IPS DF 6.9 (cell line): Measurements from ENCODE around the gene PAQR4.

Experiments used
- DNase-seq: peaks from one replicate; pipeline ENCODE4 v3.0.0-alpha.2; 2013; ENCODE audit warnings: low read depth, low spot score
- H3K27ac ChIP-seq: one replicate; pipeline ENCODE4 v1.5.1; 2013; ENCODE audit warnings: low read length, control low read depth
- H3K27me3 ChIP-seq: 2 replicates; pipeline ENCODE4 v1.6.1; 2013; ENCODE audit warnings: mild to moderate bottlenecking, low read length; ENCODE audit not compliant: control insufficient read depth, insufficient read depth
- H3K36me3 ChIP-seq: 2 replicates; pipeline ENCODE4 v1.6.1; 2013; ENCODE audit warnings: low read length; ENCODE audit not compliant: control insufficient read depth, insufficient read depth
- H3K4me1 ChIP-seq: 2 replicates; pipeline ENCODE4 v1.6.1; 2013; ENCODE audit warnings: low read length; ENCODE audit not compliant: control insufficient read depth, insufficient read depth
- H3K4me3 ChIP-seq: 2 replicates; pipeline ENCODE4 v1.5.1; 2013; ENCODE audit warnings: mild to moderate bottlenecking, low read length
- H3K9me3 ChIP-seq: 2 replicates; pipeline ENCODE4 v1.6.1; 2013; ENCODE audit warnings: low read length, inconsistent platforms; ENCODE audit not compliant: control insufficient read depth, insufficient read depth
- WGBS: extraction: QIAGEN DNeasy Blood & Tissue Kit; methylation state at CpG from one replicate; pipeline ENCODE4 v1.1.7; 2013; ENCODE audit warnings: mixed read lengths, missing lambda C conversion rate; ENCODE audit not compliant: insufficient read length, insufficient coverage; 5-methylcytosine and 5-hydroxymethylcytosine counted together

PAQR4 gene

DNA sequence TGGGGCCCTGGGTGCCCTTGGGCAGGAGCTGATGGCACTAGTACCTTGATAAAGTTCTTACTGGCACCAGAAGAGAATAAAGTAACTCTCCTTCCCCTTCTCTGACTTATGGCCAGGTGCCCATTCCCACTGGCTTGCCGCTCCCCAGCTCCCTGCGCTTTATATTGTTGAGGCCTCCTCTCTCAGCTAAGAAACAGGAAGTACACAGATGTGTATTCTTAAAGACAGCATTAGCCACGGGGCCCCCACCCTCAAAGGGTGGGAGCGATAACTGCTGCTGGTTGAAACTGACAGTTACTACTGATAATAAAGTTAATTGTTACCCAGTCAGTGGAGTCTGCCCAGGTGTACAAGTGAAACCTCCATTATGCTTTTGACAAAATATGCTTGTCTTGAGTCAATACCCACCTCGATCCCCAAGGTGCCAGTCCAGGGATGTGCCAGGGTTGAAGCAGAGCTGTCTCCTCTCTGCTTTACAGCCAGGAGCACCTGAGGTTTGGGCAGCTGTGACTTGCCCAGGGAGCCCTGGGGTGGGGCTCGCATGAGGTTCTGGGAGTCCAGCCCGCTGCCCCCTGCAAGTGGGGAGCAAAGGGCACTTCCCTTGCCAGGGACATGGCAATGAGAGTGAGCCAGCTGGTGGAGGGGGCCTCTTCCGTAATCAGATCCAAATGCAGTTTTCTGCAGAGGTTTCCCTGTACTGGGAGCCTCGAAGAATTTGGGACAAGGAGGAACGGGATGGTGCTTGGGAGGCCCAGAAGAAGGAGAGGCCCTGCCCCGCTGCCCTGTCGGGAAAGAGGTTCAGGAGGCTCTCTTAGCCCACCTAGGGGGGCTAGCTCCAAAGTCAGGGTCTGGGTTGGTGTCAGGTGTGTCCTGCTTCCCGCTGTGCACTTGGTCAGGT is 38.2 kb downstream of the PAQR4 start:
- Histone ChIP-seq H3K27me3 (no peaks in the 10 kb centered on the region), H3K4me3 (no peak overlapping the region; the same call in 1 of the 2 replicates), H3K4me1 (peaks cover 22% of the 10 kb centered on the region), H3K9me3 (no peaks in the 10 kb centered on the region), H3K27ac (peak overlapping the region; percentile 34), H3K36me3 (no peaks in the 10 kb centered on the region)
- WGBS: no CpG with 5 or more reads among the region's 13 CpGs
- no peak for DNase-seq

- Histone ChIP-seq H3K9me3 (no peaks in the 10 kb centered on the region), H3K27ac (peak overlapping the region; percentile 35), H3K27me3 (no peaks in the 10 kb centered on the region), H3K36me3 (no peaks in the 10 kb centered on the region), H3K4me3 (peak overlapping the region; percentile 5; the same call in 1 of the 2 replicates), H3K4me1 (peaks cover 25% of the 10 kb centered on the region)
- DNase-seq: peak; percentile 97
- WGBS: no CpG with 5 or more reads among the region's 17 CpGs
Observed at GRCh38 chr16:3007957-3008689, 39.0 kb downstream of the PAQR4 start.

GRCh38 chr16:3008690-3009037 is 39.5 kb downstream of the PAQR4 start:
- H3K9me3 ChIP-seq: no peaks in the 10 kb centered on the region
- DNase-seq: no peak
- no peaks in the 10 kb centered on the region for H3K36me3 ChIP-seq
- H3K4me1 ChIP-seq: peaks cover 31% of the 10 kb centered on the region
- WGBS: no CpG with 5 or more reads among the region's 4 CpGs
- H3K4me3 ChIP-seq: no peak overlapping the region; the same call in 1 of the 2 replicates
- H3K27ac ChIP-seq: peak overlapping the region; percentile 35
- H3K27me3 ChIP-seq: no peaks in the 10 kb centered on the region

DNA sequence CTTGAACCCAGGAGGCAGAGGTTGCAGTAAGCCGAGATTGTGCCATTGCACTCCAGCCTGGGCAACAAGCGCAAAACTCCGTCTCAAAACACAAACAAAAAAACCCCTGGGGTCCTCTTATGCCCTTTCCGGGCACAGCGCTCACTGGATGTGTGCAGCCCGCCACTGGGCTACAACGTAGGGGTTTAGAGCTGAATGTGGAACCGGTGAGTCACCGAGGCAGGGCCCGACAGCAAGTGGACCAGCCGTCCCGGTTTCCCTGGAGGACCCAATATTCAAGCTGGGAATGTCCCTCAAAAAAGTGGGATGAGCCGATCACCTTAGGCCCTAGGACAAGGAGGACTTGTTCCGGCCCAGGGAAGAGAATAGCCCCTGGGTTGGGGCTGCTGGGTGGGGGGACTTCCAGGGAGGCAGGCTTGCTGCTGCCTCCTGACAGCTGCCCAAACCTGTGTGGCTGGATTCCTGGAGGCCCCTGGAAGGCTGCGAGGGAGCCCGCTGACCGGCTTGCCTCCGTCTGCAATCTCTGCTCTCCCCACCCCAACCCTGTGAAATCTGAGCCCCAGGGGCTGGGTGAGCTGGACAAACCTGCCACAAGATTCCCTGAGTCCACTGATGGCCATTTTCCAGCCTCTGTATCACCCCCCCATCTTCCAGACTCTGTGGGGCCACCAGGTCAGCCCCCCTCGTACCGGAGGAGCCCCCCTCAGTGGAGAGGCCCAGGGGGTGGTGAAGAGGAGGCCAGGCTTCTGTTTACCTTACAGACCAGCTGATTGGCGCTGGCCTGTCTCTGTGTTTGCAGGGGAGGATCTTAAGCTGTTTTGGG is 40.6 kb downstream of the PAQR4 start:
- Histone ChIP-seq H3K36me3 (peaks cover 3% of the 10 kb centered on the region; the same call in 1 of the 2 replicates), H3K9me3 (no peaks in the 10 kb centered on the region), H3K27me3 (no peaks in the 10 kb centered on the region), H3K4me3 (peak overlapping the region; percentile 1; the same call in 1 of the 2 replicates), H3K4me1 (peaks cover 40% of the 10 kb centered on the region), H3K27ac (peak overlapping the region; percentile 8)
- DNase-seq: no peak
- no CpG with 5 or more reads among the region's 21 CpGs for WGBS

- DNase-seq: no peak
- Histone ChIP-seq H3K36me3 (peaks cover 3% of the 10 kb centered on the region), H3K4me3 (no peak overlapping the region), H3K9me3 (no peaks in the 10 kb centered on the region), H3K27ac (no peak overlapping the region), H3K4me1 (peaks cover 40% of the 10 kb centered on the region), H3K27me3 (no peaks in the 10 kb centered on the region)
- WGBS: no CpG with 5 or more reads among the region's 8 CpGs
Observed at GRCh38 chr16:3010510-3010909, 41.4 kb downstream of the PAQR4 start.

DNA sequence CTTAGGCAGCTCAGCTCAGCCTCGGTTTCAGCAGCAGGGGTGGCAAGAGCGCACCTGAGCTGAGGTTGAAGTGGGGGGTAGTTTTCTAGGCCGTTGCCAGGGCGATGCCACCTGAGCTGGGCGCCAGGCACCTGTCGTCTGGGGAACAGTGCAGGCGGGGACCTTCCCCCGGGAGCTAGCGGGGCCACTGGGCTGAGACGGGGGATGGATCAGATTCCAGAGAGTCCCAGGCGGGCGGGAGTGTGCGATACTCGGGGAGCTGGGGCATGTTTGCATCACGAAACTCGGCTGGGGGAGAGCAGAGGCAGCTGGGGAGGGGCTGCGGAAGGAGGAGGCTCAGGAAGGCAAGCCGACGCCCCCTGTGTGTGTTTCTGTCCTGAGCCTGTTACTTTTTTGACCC is 43.1 kb downstream of the PAQR4 start:
- Histone ChIP-seq H3K27ac (no peak overlapping the region), H3K9me3 (no peaks in the 10 kb centered on the region), H3K4me3 (peak overlapping the region; percentile 14; the same call in 1 of the 2 replicates), H3K36me3 (peaks cover 10% of the 10 kb centered on the region), H3K27me3 (no peaks in the 10 kb centered on the region), H3K4me1 (peaks cover 38% of the 10 kb centered on the region)
- DNase-seq: no peak
- no CpG with 5 or more reads among the region's 19 CpGs for WGBS

DNA sequence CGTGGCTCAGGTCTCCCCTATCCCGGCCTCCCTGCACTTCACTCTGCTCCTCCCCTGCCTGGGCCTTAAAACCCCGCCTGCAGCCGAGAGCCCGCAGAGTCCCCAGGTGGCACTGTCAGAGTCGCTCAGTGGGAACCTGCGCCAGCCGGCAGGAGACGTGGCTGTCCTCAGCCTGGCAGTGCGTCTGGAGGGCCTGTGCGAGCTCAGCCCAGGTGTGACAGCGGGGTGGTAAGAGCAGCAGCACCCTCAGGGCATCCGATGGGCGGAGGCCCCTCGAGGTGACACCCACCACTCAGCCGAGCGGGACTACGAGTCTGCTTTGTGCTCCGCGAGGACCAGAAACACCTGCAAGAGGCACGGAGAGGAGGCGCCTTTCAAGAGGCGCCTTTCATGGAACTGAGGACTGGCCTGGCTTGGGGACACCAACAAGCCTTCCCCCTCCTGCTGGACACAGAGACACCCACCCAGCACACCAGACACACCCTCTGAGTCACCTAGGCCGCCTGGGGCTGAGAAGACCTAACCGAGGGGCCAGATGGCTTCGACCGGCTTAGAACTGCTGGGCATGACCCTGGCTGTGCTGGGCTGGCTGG is 43.8 kb downstream of the PAQR4 start, which contains the start of gene CLDN9:
CLDN9 (plus strand) TSS at position 96 of the 593 bp plus-strand sequence; CDS start at position 536, 440 bp downstream.
- Histone ChIP-seq H3K27ac (no peak within 1 kb of the TSS), H3K4me1 (peaks cover 34% of the 10 kb centered on the region), H3K36me3 (peaks cover 10% of the 10 kb centered on the region), H3K9me3 (no peaks in the 10 kb centered on the region), H3K4me3 (peak within 1 kb of the TSS; percentile 14; the same call in 1 of the 2 replicates), H3K27me3 (no peaks in the 10 kb centered on the region)
- DNase-seq: no peak
- no CpG with 5 or more reads among the region's 27 CpGs for WGBS

GRCh38 chr16:3013491-3013951 is 44.4 kb downstream of the PAQR4 start:
- no peak for DNase-seq
- Histone ChIP-seq H3K27ac (no peak overlapping the region), H3K27me3 (no peaks in the 10 kb centered on the region), H3K9me3 (no peaks in the 10 kb centered on the region), H3K36me3 (peaks cover 10% of the 10 kb centered on the region), H3K4me3 (no peak overlapping the region), H3K4me1 (peaks cover 33% of the 10 kb centered on the region)
- no CpG with 5 or more reads among the region's 27 CpGs for WGBS

DNA sequence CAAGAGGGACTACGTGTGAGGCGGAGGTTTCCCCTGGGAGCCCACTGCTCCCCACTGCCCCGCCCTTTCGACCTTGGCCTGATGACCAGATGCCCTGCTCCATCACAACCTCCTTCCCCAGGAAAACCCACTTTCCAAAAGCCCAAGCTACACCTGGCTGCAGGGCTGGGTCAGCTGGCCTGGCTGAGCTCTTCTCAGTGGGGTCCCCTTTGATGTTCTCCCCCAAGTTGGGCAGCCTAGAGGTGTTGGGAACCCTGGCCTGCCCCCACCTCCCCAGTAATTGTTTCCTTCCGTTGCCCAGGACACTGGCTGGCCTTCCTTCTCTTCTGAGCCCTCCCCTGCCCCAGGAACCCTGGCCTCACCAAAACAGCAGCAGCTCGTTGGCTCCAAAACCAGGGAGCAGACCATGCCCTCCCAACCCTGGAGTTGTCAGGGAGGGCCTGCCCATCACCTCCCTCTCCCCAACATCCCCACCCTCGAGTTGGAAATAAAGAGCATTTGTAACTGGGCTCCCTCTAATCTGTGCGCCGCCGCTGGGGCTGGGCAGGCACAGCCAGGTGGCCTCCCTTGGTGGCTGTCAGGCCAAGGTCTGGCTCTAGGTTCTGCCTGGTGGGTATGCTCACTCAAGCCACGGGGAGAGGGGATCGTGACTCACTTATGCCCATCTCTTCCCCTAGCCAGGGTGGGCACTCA is 45.0 kb downstream of the PAQR4 start:
- no CpG with 5 or more reads among the region's 12 CpGs for WGBS
- H3K4me3 ChIP-seq: no peak overlapping the region
- peaks cover 30% of the 10 kb centered on the region for H3K4me1 ChIP-seq
- DNase-seq: no peak
- H3K27me3 ChIP-seq: no peaks in the 10 kb centered on the region
- no peaks in the 10 kb centered on the region for H3K9me3 ChIP-seq
- H3K27ac ChIP-seq: no peak overlapping the region
- peaks cover 10% of the 10 kb centered on the region for H3K36me3 ChIP-seq
